ENCODE results near the gene TAF5. TPM values are rescaled to one million over a fixed set of nuclear protein-coding genes. Genes with fewer than 3 reads are reported as not detected.

Gene TAF5
- polyA plus RNA-seq = 2.5 and 6.7 TPM in 2 replicates

DNA sequence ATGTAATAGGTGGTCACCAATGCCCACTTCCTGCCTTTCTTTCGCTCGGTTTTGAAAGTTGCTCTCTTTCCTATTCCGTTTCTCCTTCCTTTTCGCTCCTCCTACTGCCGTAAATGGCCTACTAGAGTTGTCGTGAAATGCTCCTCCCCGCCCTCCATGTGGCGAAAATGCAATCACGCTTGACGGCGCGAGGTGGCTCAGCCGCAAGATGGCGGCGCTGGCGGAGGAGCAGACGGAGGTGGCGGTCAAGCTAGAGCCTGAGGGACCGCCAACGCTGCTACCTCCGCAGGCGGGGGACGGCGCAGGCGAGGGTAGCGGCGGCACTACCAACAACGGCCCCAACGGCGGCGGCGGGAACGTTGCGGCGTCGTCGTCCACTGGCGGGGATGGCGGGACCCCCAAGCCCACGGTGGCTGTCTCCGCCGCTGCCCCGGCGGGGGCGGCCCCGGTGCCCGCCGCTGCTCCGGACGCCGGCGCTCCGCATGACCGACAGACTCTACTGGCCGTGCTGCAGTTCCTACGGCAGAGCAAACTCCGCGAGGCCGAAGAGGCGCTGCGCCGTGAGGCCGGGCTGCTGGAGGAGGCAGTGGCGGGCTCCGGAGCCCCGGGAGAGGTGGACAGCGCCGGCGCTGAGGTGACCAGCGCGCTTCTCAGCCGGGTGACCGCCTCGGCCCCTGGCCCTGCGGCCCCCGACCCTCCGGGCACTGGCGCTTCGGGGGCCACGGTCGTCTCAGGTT is at the start of gene TAF5:
TAF5 (plus strand) TSS at position 195 of the 737 bp plus-strand sequence; CDS start at position 209, 14 bp downstream.

DNA sequence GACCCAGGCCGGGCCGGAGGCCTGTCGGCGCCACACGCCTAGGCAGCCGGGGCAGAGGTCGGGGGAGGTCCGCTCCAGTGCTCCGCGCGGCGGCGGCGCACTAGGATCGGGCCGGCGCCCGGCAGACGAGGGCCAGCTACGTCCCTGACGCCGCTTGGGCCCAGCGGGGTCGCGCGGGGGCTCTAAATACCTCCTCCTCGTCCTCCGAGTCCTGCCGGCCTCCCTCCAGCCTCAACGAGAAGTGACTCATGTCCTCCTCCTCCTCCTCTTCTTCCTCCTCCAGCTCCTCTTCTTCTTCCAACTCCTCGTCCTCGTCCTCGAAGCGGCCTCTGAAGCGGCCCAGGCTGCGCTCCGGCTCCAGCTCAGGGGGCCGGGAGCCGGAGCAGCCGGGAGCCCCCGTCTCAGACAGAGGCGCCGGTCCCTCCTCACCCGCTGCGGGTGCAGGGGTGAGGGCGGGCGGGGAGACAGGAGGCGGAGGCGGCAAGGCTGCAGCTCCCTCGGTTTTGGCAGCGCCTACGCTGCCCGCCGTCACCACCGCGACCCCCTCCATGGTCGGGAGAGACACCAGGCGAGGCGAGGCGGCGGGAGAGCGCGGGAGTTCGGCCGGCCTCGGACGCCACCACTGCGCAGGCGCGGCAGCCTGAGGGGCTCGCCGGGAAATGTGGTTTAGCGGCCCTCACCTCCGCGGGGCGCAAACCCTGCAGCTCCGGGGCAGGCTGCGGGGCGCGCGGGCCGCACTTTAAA is 17.1 kb upstream of the TAF5 start, which contains the start of gene PCGF6:
PCGF6 (minus strand) TSS at position 624 of the 744 bp plus-strand sequence; CDS start at position 550, 74 bp downstream.

DNA sequence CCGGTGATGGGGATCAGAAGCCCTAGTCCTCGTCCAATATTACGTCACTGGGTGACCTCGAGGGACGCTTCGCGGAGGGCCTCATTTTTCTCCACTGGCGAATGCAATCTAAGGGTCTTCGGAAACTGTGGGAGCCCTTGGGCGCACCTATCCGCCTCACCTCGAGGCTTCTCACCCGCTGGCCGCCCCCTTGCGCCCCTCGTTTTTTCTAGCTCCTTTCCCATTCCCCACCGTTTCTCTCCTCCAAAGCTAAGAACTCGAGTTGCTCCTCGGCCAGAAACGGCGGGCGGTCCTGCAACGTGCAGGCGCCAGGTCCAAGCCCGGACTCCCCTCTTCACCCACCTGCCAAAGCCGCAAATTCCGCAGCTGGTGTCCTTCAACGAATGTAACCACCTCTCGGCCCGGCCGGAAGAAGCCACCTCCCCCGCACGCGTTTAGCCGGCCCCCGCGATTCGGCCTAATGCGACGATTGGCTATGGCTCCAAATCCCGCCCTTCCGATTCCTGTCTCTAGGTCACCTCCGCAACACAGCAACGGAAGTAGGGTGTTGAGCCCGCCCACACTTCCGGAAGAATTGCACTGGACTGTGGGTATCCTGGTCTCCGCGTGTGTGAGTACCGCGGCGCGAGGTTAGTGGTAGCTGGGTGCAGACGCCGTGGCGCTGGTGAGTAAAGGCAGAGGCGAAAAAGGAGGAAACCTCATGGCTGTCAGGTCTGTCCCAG is 28.5 kb downstream of the TAF5 start, which contains the start of the genes ATP5MK and PDCD11:
ATP5MK (minus strand) TSS at position 409 of the 722 bp plus-strand sequence. CDS start 4,018 bp downstream, outside the sequence.
PDCD11 (plus strand) TSS at position 560 of the 722 bp plus-strand sequence. CDS start 1,801 bp downstream, outside the sequence.

Other genes starting within 250 kb of the TAF5 start
- gene NT5C2, start 174.7 kb upstream of the TAF5 start, polyA plus RNA-seq = 18.8 and 34.7 TPM in 2 replicates
- not detected in 2 replicates for gene RPEL1, start 122.1 kb upstream of the TAF5 start, polyA plus RNA-seq
- 332 and 395 TPM in 2 replicates for gene INA, start 90.8 kb upstream of the TAF5 start, polyA plus RNA-seq
- gene PCGF6, start 16.8 kb upstream of the TAF5 start, polyA plus RNA-seq = 2.3 and 3.4 TPM in 2 replicates
- gene ATP5MK, start 28.5 kb downstream of the TAF5 start, polyA plus RNA-seq = 1,761 and 1,943 TPM in 2 replicates
- gene PDCD11, start 28.6 kb downstream of the TAF5 start, polyA plus RNA-seq = 6.7 and 10.1 TPM in 2 replicates
- gene CALHM2, start 84.4 kb downstream of the TAF5 start, polyA plus RNA-seq = 0.22 TPM in 1 of 2 replicates, not detected in the other
- gene CALHM1, start 90.9 kb downstream of the TAF5 start, polyA plus RNA-seq = 0.40 TPM in 1 of 2 replicates, not detected in the other
- gene CALHM3, start 111.3 kb downstream of the TAF5 start, polyA plus RNA-seq = not detected in 2 replicates
- gene NEURL1, start 125.7 kb downstream of the TAF5 start, polyA plus RNA-seq = 0.63 and 1.5 TPM in 2 replicates

Measured in Purkinje cell (primary cell).